ENCODE data around the gene MYL3.

DNA sequence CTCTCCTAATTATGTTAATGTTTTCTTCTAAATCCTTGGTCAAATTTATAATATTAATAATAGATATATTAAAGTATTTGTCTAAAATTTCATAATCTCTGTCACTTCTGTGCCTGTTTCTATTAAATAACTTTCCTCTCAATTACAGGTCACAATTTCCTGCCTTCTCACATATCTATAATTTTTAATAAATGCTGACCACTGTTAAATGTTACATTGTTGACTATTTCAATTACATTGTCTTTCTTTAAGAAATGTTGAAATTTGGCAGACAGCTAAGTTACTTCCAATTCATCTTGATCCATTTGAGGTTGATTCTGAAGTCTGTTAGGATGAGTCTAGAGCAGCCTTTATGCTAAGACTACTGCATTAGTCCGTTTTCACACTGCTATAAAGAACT lies 41.7 kb downstream of the MYL3 start:
- TF ChIP-seq CTCF (IDR thresholded peaks at IDR 0.05) (no peak), EP300 (IDR thresholded peaks at IDR 0.05) (no peak)
